ENCODE data around the gene SH3BP4.

Gene SH3BP4

DNA sequence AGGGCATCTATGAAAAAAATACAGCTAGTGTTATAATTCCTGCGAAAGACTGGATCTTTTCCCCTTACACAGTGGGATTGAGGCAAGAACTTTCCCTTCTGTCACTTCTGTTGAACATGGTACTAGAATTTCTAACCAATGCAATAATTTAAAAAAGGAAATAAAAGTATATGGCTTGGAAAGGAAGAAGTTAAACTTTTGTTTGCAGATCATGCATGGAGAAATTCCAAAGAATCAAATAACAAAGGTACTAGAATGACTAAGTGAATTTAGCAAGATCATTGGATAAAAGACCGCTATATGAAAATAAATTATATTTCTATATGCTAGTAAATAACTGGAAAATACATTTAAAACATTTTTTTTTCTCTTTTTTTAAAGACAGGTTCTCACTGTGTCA is 31.0 kb upstream of the SH3BP4 start:
- H3K36me3 ChIP-seq (ENCODE audit: insufficient read depth, low read depth, low read length), result no peaks in the 10 kb centered on the region
- H3K9me3 ChIP-seq (ENCODE audit: insufficient read depth, low read depth, low read length), result no peaks in the 10 kb centered on the region
- no peak overlapping the region for H3K9ac ChIP-seq (ENCODE audit: low read depth, low read length)
- no peak overlapping the region for H3K4me3 ChIP-seq (ENCODE audit: low read length)
- H3K27me3 ChIP-seq (ENCODE audit: insufficient read depth, low read length), result no peaks in the 10 kb centered on the region
- peaks cover 4% of the 10 kb centered on the region; the same call in 1 of the 2 replicates for H3K4me1 ChIP-seq (ENCODE audit: insufficient read depth, low read length)
- H3K27ac ChIP-seq (ENCODE audit: low read length), result no peak overlapping the region

DNA sequence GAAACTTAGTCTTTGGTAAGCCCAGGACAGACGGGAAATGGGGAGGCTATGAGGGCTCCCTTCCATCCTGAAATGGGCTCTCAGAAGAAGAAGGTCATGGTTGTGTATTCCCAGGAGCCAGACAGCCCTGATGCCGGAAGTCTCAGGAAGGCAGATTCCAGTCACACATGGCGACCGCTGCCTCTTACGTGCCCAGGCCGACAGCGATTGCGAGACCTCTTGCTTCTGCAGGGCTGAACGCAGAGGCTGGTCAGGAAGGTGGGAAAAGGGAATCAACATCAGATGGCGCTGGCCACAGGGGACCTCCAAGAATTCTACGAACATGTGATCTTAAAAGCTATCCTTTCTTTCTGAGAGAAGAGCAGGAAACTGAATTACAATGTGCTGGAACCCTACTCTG is 22.8 kb upstream of the SH3BP4 start:
- Histone ChIP-seq H3K27me3 (ENCODE audit: insufficient read depth, low read length) (peaks cover 23% of the 10 kb centered on the region; the same call in 1 of the 2 replicates), H3K36me3 (ENCODE audit: insufficient read depth, low read depth, low read length) (no peaks in the 10 kb centered on the region), H3K27ac (ENCODE audit: low read length) (no peak overlapping the region), H3K9me3 (ENCODE audit: insufficient read depth, low read depth, low read length) (no peaks in the 10 kb centered on the region), H3K9ac (ENCODE audit: low read depth, low read length) (no peak overlapping the region), H3K4me3 (ENCODE audit: low read length) (no peak overlapping the region), H3K4me1 (ENCODE audit: insufficient read depth, low read length) (peaks cover 5% of the 10 kb centered on the region)

DNA sequence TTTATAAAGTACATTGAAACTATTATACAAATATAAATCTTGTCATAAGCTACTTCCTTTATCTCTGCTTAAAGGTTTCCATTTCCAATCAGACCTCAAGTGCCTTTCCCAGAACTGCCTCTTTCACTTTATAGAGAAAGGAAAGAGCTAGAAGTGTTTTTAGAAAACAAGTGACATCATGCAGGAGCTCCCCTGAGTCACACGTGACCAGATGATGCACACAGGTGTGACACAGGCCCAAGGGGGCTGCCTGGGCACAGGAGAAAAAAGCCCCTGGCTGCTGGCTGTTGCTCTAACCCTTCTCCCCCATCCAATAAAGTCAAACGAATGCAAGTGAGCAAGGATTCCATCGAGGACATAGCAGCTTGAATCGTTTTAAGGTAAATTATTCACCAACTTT is 21.4 kb upstream of the SH3BP4 start:
- H3K27ac ChIP-seq (ENCODE audit: low read length), result no peak overlapping the region
- H3K9me3 ChIP-seq (ENCODE audit: insufficient read depth, low read depth, low read length), result no peaks in the 10 kb centered on the region
- H3K4me1 ChIP-seq (ENCODE audit: insufficient read depth, low read length), result peaks cover 5% of the 10 kb centered on the region
- no peak overlapping the region for H3K4me3 ChIP-seq (ENCODE audit: low read length)
- no peak overlapping the region for H3K9ac ChIP-seq (ENCODE audit: low read depth, low read length)
- peaks cover 31% of the 10 kb centered on the region; the same call in 1 of the 2 replicates for H3K27me3 ChIP-seq (ENCODE audit: insufficient read depth, low read length)
- no peaks in the 10 kb centered on the region for H3K36me3 ChIP-seq (ENCODE audit: insufficient read depth, low read depth, low read length)

DNA sequence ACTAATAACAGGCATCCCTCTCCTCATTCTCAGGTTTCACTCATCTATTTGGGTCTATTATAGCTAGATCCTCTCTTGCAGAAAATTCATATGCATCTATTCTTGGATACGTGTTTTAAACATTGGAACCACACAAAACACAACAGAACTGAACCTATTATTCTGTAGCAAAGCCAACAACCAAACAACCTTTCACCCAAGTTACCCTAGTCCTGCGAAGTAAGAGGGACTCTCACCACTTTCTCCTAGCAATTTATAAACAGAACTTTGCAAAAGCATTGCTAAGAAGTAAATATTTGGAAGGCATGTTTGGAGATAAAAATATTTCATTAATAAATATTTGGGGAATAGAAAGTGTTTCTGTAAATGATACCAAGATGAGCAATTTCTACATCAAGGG is 20.4 kb upstream of the SH3BP4 start:
- peaks cover 41% of the 10 kb centered on the region; the same call in 1 of the 2 replicates for H3K27me3 ChIP-seq (ENCODE audit: insufficient read depth, low read length)
- no peaks in the 10 kb centered on the region for H3K36me3 ChIP-seq (ENCODE audit: insufficient read depth, low read depth, low read length)
- no peak overlapping the region for H3K27ac ChIP-seq (ENCODE audit: low read length)
- H3K9me3 ChIP-seq (ENCODE audit: insufficient read depth, low read depth, low read length), result no peaks in the 10 kb centered on the region
- no peak overlapping the region for H3K9ac ChIP-seq (ENCODE audit: low read depth, low read length)
- no peak overlapping the region for H3K4me3 ChIP-seq (ENCODE audit: low read length)
- H3K4me1 ChIP-seq (ENCODE audit: insufficient read depth, low read length), result peaks cover 5% of the 10 kb centered on the region

DNA sequence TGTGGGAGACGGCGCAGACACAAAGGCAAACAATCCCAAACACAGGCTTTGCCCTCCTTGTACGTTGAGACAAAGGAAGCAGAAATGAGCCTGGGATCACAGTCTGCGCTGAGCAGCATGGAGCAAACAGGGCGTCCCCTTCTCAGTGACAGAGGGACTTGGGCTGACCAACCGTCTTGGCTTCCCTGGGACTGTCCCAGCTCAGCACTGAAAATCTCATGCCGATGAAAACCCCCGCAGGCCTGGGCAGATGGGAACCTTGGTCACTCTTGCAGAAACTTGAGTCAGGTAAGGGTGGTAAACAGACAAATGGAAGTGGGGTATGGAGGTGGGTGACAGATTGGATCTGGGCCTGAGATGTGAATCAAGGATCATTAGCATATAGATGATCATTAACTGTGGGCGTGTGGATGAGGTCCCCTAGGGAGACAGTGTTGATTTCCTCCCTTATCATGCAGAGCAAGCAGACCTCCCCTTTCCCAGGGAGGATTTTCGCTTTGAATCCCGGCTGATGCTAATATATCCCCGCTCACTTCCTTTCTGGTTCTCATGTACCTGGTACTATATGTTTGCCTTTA is 19.1 kb upstream of the SH3BP4 start:
- Histone ChIP-seq H3K27me3 (ENCODE audit: insufficient read depth, low read length) (peaks cover 54% of the 10 kb centered on the region; the same call in 1 of the 2 replicates), H3K27ac (ENCODE audit: low read length) (no peak overlapping the region), H3K9me3 (ENCODE audit: insufficient read depth, low read depth, low read length) (no peaks in the 10 kb centered on the region), H3K9ac (ENCODE audit: low read depth, low read length) (no peak overlapping the region), H3K4me3 (ENCODE audit: low read length) (no peak overlapping the region), H3K4me1 (ENCODE audit: insufficient read depth, low read length) (peaks cover 5% of the 10 kb centered on the region), H3K36me3 (ENCODE audit: insufficient read depth, low read depth, low read length) (no peaks in the 10 kb centered on the region)

DNA sequence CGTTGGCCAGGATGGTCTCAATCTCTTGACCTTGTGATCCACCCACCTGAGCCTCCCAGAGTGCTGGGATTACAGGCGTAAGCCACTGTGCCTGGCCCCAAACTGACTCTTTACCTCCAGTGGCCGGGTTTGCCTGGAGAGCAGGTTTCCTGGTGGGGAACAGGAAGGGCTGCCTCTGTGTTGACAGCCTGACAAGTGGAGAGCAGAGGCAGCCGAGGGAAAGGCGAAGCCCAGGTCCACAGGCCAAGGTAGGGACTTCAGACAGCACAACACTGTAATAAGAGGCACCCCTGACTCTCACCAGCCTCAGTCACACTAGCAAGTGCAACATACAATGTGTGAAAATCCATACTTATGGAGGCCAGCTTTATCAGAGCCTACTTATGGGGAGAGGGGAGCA is 16.5 kb upstream of the SH3BP4 start:
- Histone ChIP-seq H3K4me3 (ENCODE audit: low read length) (no peak overlapping the region), H3K9ac (ENCODE audit: low read depth, low read length) (no peak overlapping the region), H3K27ac (ENCODE audit: low read length) (no peak overlapping the region), H3K9me3 (ENCODE audit: insufficient read depth, low read depth, low read length) (no peaks in the 10 kb centered on the region), H3K36me3 (ENCODE audit: insufficient read depth, low read depth, low read length) (no peaks in the 10 kb centered on the region), H3K4me1 (ENCODE audit: insufficient read depth, low read length) (peaks cover 5% of the 10 kb centered on the region), H3K27me3 (ENCODE audit: insufficient read depth, low read length) (peaks cover 58% of the 10 kb centered on the region; the same call in 1 of the 2 replicates)

DNA sequence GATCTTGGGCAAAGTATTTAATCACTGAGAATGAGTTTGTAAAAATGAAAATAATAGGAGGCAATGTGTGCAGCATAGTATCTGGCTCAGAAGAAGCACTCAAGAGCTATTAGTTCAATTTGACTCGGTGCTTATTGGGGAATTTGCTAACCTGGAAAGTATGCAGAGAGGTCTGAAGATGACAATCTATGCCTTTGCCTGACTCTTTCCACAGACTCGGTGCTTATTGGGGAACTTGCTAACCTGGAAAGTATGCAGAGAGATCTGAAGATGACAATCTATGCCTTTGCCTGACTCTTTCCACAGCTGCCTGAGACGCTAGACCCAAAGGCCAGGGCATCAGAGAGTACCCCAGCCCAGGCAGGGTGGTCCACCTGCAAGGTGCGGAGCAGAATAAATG is 12.2 kb upstream of the SH3BP4 start:
- H3K9me3 ChIP-seq (ENCODE audit: insufficient read depth, low read depth, low read length), result no peaks in the 10 kb centered on the region
- no peak overlapping the region for H3K27ac ChIP-seq (ENCODE audit: low read length)
- H3K4me1 ChIP-seq (ENCODE audit: insufficient read depth, low read length), result no peaks in the 10 kb centered on the region
- no peak overlapping the region for H3K4me3 ChIP-seq (ENCODE audit: low read length)
- H3K27me3 ChIP-seq (ENCODE audit: insufficient read depth, low read length), result peaks cover 42% of the 10 kb centered on the region
- H3K36me3 ChIP-seq (ENCODE audit: insufficient read depth, low read depth, low read length), result no peaks in the 10 kb centered on the region
- no peak overlapping the region for H3K9ac ChIP-seq (ENCODE audit: low read depth, low read length)

DNA sequence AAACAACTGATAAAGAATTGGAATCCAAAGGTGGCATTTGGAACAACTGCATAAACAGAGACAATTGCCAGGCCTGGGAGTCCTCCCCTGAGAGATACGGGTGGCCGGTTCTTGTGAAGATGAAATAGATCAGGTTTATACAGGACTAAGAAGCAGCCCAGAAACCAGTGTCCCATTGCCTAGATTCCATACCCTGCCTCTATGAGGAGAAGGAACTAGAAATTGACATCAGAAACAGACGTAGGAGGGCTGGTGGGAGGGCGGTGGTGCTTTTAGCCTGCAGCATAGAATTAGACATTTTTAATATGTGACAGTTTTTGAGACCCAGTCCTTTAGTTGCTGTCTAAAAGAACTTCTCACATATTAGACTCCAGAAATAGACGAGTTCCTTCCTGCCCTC is 11.8 kb upstream of the SH3BP4 start:
- Histone ChIP-seq H3K9ac (ENCODE audit: low read depth, low read length) (no peak overlapping the region), H3K4me3 (ENCODE audit: low read length) (no peak overlapping the region), H3K27ac (ENCODE audit: low read length) (no peak overlapping the region), H3K4me1 (ENCODE audit: insufficient read depth, low read length) (no peaks in the 10 kb centered on the region), H3K27me3 (ENCODE audit: insufficient read depth, low read length) (peaks cover 38% of the 10 kb centered on the region), H3K36me3 (ENCODE audit: insufficient read depth, low read depth, low read length) (no peaks in the 10 kb centered on the region), H3K9me3 (ENCODE audit: insufficient read depth, low read depth, low read length) (no peaks in the 10 kb centered on the region)

DNA sequence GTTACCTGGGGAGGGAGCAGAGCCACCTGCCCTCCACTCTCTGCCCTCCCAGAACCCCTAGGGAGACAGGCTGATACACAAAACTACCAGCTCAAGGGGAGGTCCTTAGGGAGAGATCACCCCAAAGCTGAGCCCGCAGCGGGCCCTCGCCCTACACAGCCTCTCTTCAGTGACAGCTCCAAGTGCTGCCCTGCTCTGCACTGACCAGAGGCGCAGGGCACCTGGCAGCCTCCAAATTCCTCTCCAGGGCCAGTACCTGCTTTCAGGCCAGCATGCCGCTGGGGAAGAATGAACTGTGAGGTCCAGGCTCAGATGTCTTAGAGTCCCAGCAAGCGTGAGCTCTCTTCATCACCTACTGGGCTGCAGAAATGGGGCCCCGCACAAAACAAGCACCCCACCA is 11.3 kb upstream of the SH3BP4 start:
- Histone ChIP-seq H3K4me3 (ENCODE audit: low read length) (no peak overlapping the region), H3K9ac (ENCODE audit: low read depth, low read length) (no peak overlapping the region), H3K27ac (ENCODE audit: low read length) (no peak overlapping the region), H3K9me3 (ENCODE audit: insufficient read depth, low read depth, low read length) (no peaks in the 10 kb centered on the region), H3K36me3 (ENCODE audit: insufficient read depth, low read depth, low read length) (no peaks in the 10 kb centered on the region), H3K4me1 (ENCODE audit: insufficient read depth, low read length) (no peaks in the 10 kb centered on the region), H3K27me3 (ENCODE audit: insufficient read depth, low read length) (peaks cover 34% of the 10 kb centered on the region)

DNA sequence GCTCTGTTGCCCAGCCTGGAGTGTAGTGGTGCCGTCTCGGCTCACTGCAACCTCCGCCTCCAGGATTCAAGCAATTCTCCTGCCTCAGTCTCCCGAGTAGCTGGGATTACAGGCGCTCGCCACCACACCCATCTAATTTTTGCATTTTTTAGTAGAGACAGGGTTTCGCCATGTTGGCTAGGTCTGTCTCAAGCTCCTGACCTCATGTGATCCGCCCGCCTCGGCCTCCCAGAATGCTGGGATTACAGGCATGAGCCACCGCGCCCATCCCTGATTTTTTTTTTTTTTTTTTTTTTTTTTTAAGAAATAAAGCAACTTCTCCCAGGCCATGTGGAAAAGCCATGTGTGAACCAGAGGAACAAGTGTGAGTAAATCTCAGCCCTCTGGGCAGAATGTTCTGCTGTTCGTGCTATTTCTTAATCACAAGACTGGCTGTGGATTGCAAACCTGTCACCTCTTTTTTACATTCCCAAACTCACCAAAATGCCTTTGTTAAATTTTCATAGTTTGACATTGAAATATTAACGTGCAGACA is 6.4 kb upstream of the SH3BP4 start:
- H3K4me3 ChIP-seq (ENCODE audit: low read length), result no peak overlapping the region
- H3K27ac ChIP-seq (ENCODE audit: low read length), result no peak overlapping the region
- H3K9me3 ChIP-seq (ENCODE audit: insufficient read depth, low read depth, low read length), result no peaks in the 10 kb centered on the region
- H3K4me1 ChIP-seq (ENCODE audit: insufficient read depth, low read length), result no peaks in the 10 kb centered on the region
- peaks cover 37% of the 10 kb centered on the region for H3K27me3 ChIP-seq (ENCODE audit: insufficient read depth, low read length)
- H3K36me3 ChIP-seq (ENCODE audit: insufficient read depth, low read depth, low read length), result no peaks in the 10 kb centered on the region
- H3K9ac ChIP-seq (ENCODE audit: low read depth, low read length), result no peak overlapping the region

DNA sequence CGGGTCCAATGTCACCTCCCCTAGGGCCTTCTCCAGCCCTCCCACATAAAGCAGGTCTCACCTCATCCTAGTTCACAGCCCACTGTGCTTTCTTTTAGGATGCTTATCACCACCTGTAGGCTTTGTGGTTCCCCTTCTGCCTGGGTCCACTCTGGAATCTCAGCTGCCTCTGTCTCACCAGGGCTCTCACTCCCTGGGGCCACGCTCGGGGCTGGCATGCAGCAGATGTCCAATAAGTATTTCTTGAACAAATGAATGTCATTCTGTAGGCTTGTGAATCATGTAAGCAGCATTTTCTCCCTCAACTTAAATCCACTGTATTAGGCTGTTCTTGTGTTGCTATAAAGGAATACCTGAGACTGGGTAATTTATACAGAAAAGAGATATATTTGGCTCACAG is 4.3 kb upstream of the SH3BP4 start:
- H3K27ac ChIP-seq (ENCODE audit: low read length), result no peak overlapping the region
- peaks cover 40% of the 10 kb centered on the region for H3K27me3 ChIP-seq (ENCODE audit: insufficient read depth, low read length)
- H3K36me3 ChIP-seq (ENCODE audit: insufficient read depth, low read depth, low read length), result no peaks in the 10 kb centered on the region
- H3K4me3 ChIP-seq (ENCODE audit: low read length), result no peak overlapping the region
- H3K9me3 ChIP-seq (ENCODE audit: insufficient read depth, low read depth, low read length), result no peaks in the 10 kb centered on the region
- H3K9ac ChIP-seq (ENCODE audit: low read depth, low read length), result no peak overlapping the region
- no peaks in the 10 kb centered on the region for H3K4me1 ChIP-seq (ENCODE audit: insufficient read depth, low read length)

DNA sequence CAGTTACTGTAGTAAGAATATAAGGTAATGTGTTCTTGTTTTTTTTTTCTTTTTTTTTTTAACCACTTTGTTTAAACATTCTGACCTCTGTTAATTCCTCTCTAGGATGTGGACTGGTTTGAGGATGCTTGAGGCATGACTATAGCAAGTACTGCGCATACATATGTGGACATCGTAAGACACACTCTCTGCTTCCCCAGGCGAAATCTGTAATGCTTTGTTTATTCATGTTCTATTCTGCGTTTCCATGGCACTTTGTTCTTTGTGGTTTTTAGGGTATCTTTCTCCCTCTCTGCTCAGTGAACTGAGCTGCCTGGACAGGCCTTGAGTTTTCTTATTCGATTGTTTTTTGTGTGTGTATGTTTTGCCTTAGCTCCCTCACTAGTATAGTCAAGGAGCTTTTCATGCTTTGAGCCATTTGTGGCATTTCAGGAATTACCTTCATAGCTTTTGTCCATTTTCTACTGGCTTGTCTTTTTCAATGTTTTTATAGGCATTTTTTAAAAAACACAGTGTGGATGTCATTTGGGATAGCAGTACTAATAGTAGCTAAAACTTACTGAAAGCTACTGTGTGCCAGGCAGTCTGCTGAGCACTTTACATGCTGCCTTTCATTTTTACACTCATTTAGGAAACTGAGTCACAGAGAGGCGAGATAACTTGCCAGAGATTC is 1.9 kb upstream of the SH3BP4 start:
- H3K9ac ChIP-seq (ENCODE audit: low read depth, low read length), result no peak overlapping the region
- no peak overlapping the region for H3K4me3 ChIP-seq (ENCODE audit: low read length)
- H3K27me3 ChIP-seq (ENCODE audit: insufficient read depth, low read length), result peaks cover 53% of the 10 kb centered on the region
- H3K9me3 ChIP-seq (ENCODE audit: insufficient read depth, low read depth, low read length), result no peaks in the 10 kb centered on the region
- H3K36me3 ChIP-seq (ENCODE audit: insufficient read depth, low read depth, low read length), result no peaks in the 10 kb centered on the region
- H3K27ac ChIP-seq (ENCODE audit: low read length), result no peak overlapping the region
- peaks cover 18% of the 10 kb centered on the region for H3K4me1 ChIP-seq (ENCODE audit: insufficient read depth, low read length)

Data from iPS-20b (cell line).